ENCODE measurements around the gene UBE2F. TPM values are rescaled to one million over a fixed set of nuclear protein-coding genes. Genes with fewer than 3 reads are reported as not detected.

Gene UBE2F
- polyA plus RNA-seq, 1 of the 3 experiments (the other 2 are of a cell fraction), result 56.9 TPM

DNA sequence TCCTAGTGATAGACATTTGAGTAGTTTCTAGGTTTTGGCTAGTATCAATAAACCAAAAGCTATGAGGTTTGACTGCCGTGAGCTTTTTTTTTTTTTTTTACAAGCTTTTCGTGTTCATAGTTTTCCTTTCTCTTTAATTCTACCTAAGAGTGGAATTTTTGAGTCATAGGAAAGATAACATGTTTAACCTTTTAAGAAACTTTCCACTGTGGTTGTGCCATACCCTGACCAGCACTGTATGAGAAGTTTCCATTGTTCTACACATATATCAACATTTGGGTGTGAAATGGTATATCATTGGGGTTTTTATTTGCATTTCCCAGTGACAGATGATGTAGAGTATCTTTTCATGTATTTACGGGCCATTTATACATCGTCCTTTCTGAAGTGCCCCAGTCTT lies 31.7 kb downstream of the UBE2F start (continued):
- TF ChIP-seq, protein P1, sequence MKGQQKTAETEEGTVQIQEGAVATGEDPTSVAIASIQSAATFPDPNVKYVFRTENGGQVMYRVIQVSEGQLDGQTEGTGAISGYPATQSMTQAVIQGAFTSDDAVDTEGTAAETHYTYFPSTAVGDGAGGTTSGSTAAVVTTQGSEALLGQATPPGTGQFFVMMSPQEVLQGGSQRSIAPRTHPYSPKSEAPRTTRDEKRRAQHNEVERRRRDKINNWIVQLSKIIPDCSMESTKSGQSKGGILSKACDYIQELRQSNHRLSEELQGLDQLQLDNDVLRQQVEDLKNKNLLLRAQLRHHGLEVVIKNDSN (IDR thresholded peaks at IDR 0.05; ENCODE audit: borderline replicate concordance, low read depth), result no peak
- TF ChIP-seq JUND (IDR thresholded peaks at IDR 0.05), result no peak
- TF ChIP-seq TCF12 (IDR thresholded peaks at IDR 0.05), result no peak

DNA sequence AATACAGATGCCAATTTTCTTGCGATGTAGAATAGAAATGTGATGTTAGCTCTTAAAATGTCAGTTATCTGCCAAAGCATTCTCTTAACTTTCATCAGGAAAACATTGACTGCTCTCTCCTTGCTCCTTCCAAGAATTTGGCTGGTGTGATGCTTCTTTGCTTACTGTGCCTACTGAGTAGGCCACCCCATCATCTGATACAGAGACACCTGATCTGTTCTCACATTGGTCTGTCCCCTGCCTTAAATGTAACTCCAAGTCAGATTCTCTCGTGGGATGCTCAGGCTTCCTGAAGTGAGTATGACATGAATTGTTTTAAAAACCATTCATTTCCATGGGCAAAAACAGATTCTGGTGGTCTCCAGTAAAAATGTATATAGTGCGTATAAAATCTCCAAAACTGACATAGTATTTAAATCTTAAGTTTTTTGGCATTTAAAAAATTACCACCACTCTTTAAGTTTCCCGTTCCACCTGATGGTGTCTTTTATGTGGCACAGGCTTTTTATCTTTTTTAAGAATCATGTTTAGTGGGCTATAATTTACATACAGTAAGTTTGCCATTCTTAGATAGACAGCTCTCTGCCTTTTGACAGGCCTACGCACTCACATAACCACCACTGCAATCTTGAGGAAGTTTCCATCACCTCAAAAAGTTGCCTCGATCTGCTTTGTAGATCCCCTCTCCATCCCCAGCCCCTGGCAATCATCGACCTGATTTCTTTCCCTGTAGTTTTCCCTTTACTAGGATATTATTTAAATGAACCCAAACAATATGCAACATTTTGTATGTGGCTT lies 36.6 kb downstream of the UBE2F start:
- POLR2A ChIA-PET, result no interaction called here

More for the DNA sequence above, 36.6 kb downstream of the UBE2F start:
- Histone ChIP-seq H3K9ac (no peak overlapping the region), H3K9me3 (no peaks in the 10 kb centered on the region), H2AFZ (ENCODE audit: low read depth) (no peak overlapping the region), H3K36me3 (replicated peaks in 1 of 2; ENCODE audit: control insufficient read depth in 1 of 2, insufficient read depth in 2 of 2, low read length in 1 of 2) (peaks cover 10 to 42% of the 10 kb centered on the region in 2 experiments), H4K20me1 (ENCODE audit: insufficient read depth) (no peaks in the 10 kb centered on the region), H3K79me2 (ENCODE audit: insufficient read depth) (peaks cover 40% of the 10 kb centered on the region), H3K4me2 (no peak overlapping the region), H3K9me2 (no peaks in the 10 kb centered on the region), H3F3A (replicated peaks; ENCODE audit: insufficient read depth) (no peaks in the 10 kb centered on the region), H3K4me3 (ENCODE audit: low read depth in 2 of 2, low read length in 1 of 2) (no peak overlapping the region), H3K27ac (ENCODE audit: low read depth in 2 of 2, low read length in 1 of 2) (no peak overlapping the region), H3K4me1 (ENCODE audit: control insufficient read depth in 1 of 2, insufficient read depth in 2 of 2, low read depth in 1 of 2, low read length in 1 of 2) (no peaks in the 10 kb centered on the region), H3K27me3 (ENCODE audit: insufficient read depth) (no peaks in the 10 kb centered on the region)
- 82% methylated on average over 7 of the region's 7 CpGs for WGBS (ENCODE audit: low lambda C conversion rate)
- DNase-seq, result no peak
- TF ChIP-seq, protein P2, sequence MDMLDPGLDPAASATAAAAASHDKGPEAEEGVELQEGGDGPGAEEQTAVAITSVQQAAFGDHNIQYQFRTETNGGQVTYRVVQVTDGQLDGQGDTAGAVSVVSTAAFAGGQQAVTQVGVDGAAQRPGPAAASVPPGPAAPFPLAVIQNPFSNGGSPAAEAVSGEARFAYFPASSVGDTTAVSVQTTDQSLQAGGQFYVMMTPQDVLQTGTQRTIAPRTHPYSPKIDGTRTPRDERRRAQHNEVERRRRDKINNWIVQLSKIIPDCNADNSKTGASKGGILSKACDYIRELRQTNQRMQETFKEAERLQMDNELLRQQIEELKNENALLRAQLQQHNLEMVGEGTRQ (IDR thresholded peaks at IDR 0.05; ENCODE audit: borderline replicate concordance, low read depth, low read length), result no peak
- TF ChIP-seq GATA2 (CRISPR knock-in tag; IDR thresholded peaks at IDR 0.05) (no peak), ELF1 (IDR thresholded peaks at IDR 0.05) (no peak), TCF12 (IDR thresholded peaks at IDR 0.05) (no peak), NFIC (IDR thresholded peaks at IDR 0.05; ENCODE audit: borderline replicate concordance) (no peak), JUND (IDR thresholded peaks at IDR 0.05) (no peak), EP300 (IDR thresholded peaks at IDR 0.05; ENCODE audit: borderline replicate concordance in 1 of 2, low read depth in 1 of 2, low read length in 1 of 2) (no peak), RCOR1 (IDR thresholded peaks at IDR 0.05; ENCODE audit: low read length) (no peak), RFX5 (IDR thresholded peaks at IDR 0.05; ENCODE audit: low read length) (no peak), MXI1 (IDR thresholded peaks at IDR 0.05; ENCODE audit: low read depth, low read length) (no peak), RXRA (IDR thresholded peaks at IDR 0.05; ENCODE audit: borderline replicate concordance, low read depth) (no peak), FOSL2 (IDR thresholded peaks at IDR 0.05; ENCODE audit: borderline replicate concordance, low read depth) (no peak), POLR2AphosphoS5 (IDR thresholded peaks at IDR 0.05; ENCODE audit: low read depth, low read length) (no peak), SIN3A (IDR thresholded peaks at IDR 0.05; ENCODE audit: borderline replicate concordance, low read depth, low read length) (no peak)
- TF ChIP-seq, protein P1 (IDR thresholded peaks at IDR 0.05; ENCODE audit: borderline replicate concordance, low read depth), result no peak
- TF ChIP-seq, protein P3, sequence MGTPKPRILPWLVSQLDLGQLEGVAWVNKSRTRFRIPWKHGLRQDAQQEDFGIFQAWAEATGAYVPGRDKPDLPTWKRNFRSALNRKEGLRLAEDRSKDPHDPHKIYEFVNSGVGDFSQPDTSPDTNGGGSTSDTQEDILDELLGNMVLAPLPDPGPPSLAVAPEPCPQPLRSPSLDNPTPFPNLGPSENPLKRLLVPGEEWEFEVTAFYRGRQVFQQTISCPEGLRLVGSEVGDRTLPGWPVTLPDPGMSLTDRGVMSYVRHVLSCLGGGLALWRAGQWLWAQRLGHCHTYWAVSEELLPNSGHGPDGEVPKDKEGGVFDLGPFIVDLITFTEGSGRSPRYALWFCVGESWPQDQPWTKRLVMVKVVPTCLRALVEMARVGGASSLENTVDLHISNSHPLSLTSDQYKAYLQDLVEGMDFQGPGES (IDR thresholded peaks at IDR 0.05; ENCODE audit: low read depth, low read length), result no peak
- TF ChIP-seq, protein P4, sequence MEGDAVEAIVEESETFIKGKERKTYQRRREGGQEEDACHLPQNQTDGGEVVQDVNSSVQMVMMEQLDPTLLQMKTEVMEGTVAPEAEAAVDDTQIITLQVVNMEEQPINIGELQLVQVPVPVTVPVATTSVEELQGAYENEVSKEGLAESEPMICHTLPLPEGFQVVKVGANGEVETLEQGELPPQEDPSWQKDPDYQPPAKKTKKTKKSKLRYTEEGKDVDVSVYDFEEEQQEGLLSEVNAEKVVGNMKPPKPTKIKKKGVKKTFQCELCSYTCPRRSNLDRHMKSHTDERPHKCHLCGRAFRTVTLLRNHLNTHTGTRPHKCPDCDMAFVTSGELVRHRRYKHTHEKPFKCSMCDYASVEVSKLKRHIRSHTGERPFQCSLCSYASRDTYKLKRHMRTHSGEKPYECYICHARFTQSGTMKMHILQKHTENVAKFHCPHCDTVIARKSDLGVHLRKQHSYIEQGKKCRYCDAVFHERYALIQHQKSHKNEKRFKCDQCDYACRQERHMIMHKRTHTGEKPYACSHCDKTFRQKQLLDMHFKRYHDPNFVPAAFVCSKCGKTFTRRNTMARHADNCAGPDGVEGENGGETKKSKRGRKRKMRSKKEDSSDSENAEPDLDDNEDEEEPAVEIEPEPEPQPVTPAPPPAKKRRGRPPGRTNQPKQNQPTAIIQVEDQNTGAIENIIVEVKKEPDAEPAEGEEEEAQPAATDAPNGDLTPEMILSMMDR (IDR thresholded peaks at IDR 0.05), result no peak
- TF ChIP-seq, protein P5, sequence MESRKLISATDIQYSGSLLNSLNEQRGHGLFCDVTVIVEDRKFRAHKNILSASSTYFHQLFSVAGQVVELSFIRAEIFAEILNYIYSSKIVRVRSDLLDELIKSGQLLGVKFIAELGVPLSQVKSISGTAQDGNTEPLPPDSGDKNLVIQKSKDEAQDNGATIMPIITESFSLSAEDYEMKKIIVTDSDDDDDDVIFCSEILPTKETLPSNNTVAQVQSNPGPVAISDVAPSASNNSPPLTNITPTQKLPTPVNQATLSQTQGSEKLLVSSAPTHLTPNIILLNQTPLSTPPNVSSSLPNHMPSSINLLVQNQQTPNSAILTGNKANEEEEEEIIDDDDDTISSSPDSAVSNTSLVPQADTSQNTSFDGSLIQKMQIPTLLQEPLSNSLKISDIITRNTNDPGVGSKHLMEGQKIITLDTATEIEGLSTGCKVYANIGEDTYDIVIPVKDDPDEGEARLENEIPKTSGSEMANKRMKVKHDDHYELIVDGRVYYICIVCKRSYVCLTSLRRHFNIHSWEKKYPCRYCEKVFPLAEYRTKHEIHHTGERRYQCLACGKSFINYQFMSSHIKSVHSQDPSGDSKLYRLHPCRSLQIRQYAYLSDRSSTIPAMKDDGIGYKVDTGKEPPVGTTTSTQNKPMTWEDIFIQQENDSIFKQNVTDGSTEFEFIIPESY (IDR thresholded peaks at IDR 0.05; ENCODE audit: borderline replicate concordance, low read depth), result no peak
- CTCF ChIA-PET, result interaction anchor here (0.7 kb wide), 1 partner anchor 145 kb away, joined by 3 read pairs; no protein-coding TSS in a partner anchor
